Stomach (tissue), 4 donors: ENCODE measurements around the gene LAMB4.

Source experiments
- CTCF ChIP-seq, 7 experiments: fragments of 450-650 bp in 4 of 7; fragments of 200-600 bp in 3 of 7; sonication (generic) in 3 of 7; IDR thresholded peaks; one replicate each; pipeline ENCODE4 v1.5.1; 2016 to 2019; ENCODE audit warnings: antibody characterized with exemption in 7 of 7, control low read depth in 2 of 7, mild to moderate bottlenecking in 1 of 7
- POLR2A ChIP-seq, 4 donors: fragments of 450-650 bp; IDR thresholded peaks; one replicate each; pipeline ENCODE4 v1.6.1; 2016; ENCODE audit warnings: antibody characterized with exemption in 4 of 4, control low read depth in 2 of 4, mild to moderate bottlenecking in 1 of 4, moderate library complexity in 1 of 4
- POLR2AphosphoS5 ChIP-seq, 3 donors: sonication (generic); formaldehyde crosslinking; IDR thresholded peaks; one replicate each; pipeline ENCODE4 v1.6.1; 2016; ENCODE audit warnings: antibody characterized with exemption in 3 of 3

- no peak for TF ChIP-seq POLR2AphosphoS5 (IDR thresholded peaks at IDR 0.05)
- TF ChIP-seq CTCF (IDR thresholded peaks at IDR 0.05) = no peak
- TF ChIP-seq POLR2A (IDR thresholded peaks at IDR 0.05) = no peak
These were observed 74.5 kb downstream of the LAMB4 start for GRCh38 chr7:108055611-108056021.
